HEK293 (cell line): ENCODE measurements around the gene SLC9A4.

Source experiments
- CTCF ChIA-PET: fragments of 350-600 bp; formaldehyde crosslinking; extraction: SDS; loops from one replicate; lab custom pipeline; 2021; ENCODE audit warnings: antibody characterized with exemption; lab: Yijun Ruan, JAX
- POLR2A ChIA-PET: fragments of 300-600 bp; formaldehyde crosslinking; extraction: SDS; loops from one replicate; lab custom pipeline; 2020; ENCODE audit warnings: antibody characterized with exemption, inconsistent platforms; lab: Yijun Ruan, JAX
- H3K27ac ChIP-seq: fragments of 200-500 bp; sonication (Bioruptor generic); 2 replicates; pipeline ENCODE4 v1.5.1; 2014; ENCODE audit warnings: low read depth, low read length, control low read depth, inconsistent platforms; ENCODE audit errors: extremely low read depth
- H3K36me3 ChIP-seq, 2 experiments: fragments of 200-500 bp in 1 of 2; sonication (Bioruptor generic) in 1 of 2; 1 replicate in 1 of 2; 2 replicates in 1 of 2; pipeline ENCODE4 v1.5.1; 2014 to 2017; ENCODE audit warnings: inconsistent platforms in 2 of 2, low read length in 2 of 2; ENCODE audit not compliant: control insufficient read depth in 2 of 2, insufficient read depth in 1 of 2
- H3K4me1 ChIP-seq: fragments of 200-500 bp; sonication (Bioruptor generic); 2 replicates; pipeline ENCODE4 v1.5.1; 2014; ENCODE audit warnings: mild to moderate bottlenecking, low read length, inconsistent platforms; ENCODE audit not compliant: control insufficient read depth, insufficient read depth
- H3K4me3 ChIP-seq: 2 replicates; pipeline ENCODE4 v1.5.1; 2011; ENCODE audit warnings: low read depth, mild to moderate bottlenecking, control low read depth, low read length, moderate library complexity
- H3K9me3 ChIP-seq: fragments of 200-500 bp; sonication (Bioruptor generic); 2 replicates; pipeline ENCODE4 v1.5.1; 2014; ENCODE audit warnings: low read depth, low read length, inconsistent platforms; ENCODE audit not compliant: control insufficient read depth, insufficient read depth
- EGR2 ChIP-seq: fragments of 450-650 bp; formaldehyde crosslinking; IDR thresholded peaks from 2 replicates; pipeline ENCODE4 v1.5.1; 2016; ENCODE audit warnings: low read depth, missing biosample characterization, missing genetic modification characterization
- GFI1B ChIP-seq: fragments of 450-650 bp; formaldehyde crosslinking; IDR thresholded peaks from 2 replicates; pipeline ENCODE4 v1.5.1; 2016; ENCODE audit warnings: missing biosample characterization, missing genetic modification characterization
- HOXD13 ChIP-seq: sonication (generic); formaldehyde crosslinking; IDR thresholded peaks from 2 replicates; pipeline ENCODE4 v1.8.0; 2022; ENCODE audit warnings: missing genetic modification reagents, borderline replicate concordance
- OVOL3 ChIP-seq: fragments of 450-650 bp; formaldehyde crosslinking; IDR thresholded peaks from 2 replicates; pipeline ENCODE4 v1.5.1; 2016; ENCODE audit warnings: missing biosample characterization, missing genetic modification characterization
- SCRT1 ChIP-seq: fragments of 450-650 bp; formaldehyde crosslinking; IDR thresholded peaks from 2 replicates; pipeline ENCODE4 v1.5.1; 2016; ENCODE audit warnings: missing biosample characterization, missing genetic modification characterization, borderline replicate concordance
- WT1 ChIP-seq: fragments of 450-650 bp; formaldehyde crosslinking; IDR thresholded peaks from 2 replicates; pipeline ENCODE4 v1.5.1; 2016; ENCODE audit warnings: missing biosample characterization, missing genetic modification characterization
- ZBTB21 ChIP-seq: fragments of 450-650 bp; formaldehyde crosslinking; IDR thresholded peaks from 2 replicates; pipeline ENCODE4 v1.5.1; 2017; ENCODE audit warnings: missing biosample characterization, missing genetic modification characterization
- ZBTB8A ChIP-seq: fragments of 450-650 bp; formaldehyde crosslinking; IDR thresholded peaks from 2 replicates; pipeline ENCODE4 v1.5.1; 2016; ENCODE audit warnings: missing biosample characterization, missing genetic modification characterization
- ZEB2 ChIP-seq: fragments of 450-650 bp; formaldehyde crosslinking; IDR thresholded peaks from 2 replicates; pipeline ENCODE4 v1.5.1; 2016; ENCODE audit warnings: missing biosample characterization, missing genetic modification characterization
- ZFP37 ChIP-seq: fragments of 450-650 bp; formaldehyde crosslinking; IDR thresholded peaks from 2 replicates; pipeline ENCODE4 v1.5.1; 2016; ENCODE audit warnings: missing biosample characterization, missing genetic modification characterization
- ZNF114 ChIP-seq: fragments of 450-650 bp; formaldehyde crosslinking; IDR thresholded peaks from 2 replicates; pipeline ENCODE4 v1.5.0; 2017; ENCODE audit warnings: missing biosample characterization, missing genetic modification characterization
- ZNF132 ChIP-seq: fragments of 450-650 bp; formaldehyde crosslinking; IDR thresholded peaks from 2 replicates; pipeline ENCODE4 v1.5.1; 2017; ENCODE audit warnings: missing biosample characterization, missing genetic modification characterization, borderline replicate concordance
- ZNF341 ChIP-seq: fragments of 450-650 bp; formaldehyde crosslinking; IDR thresholded peaks from 2 replicates; pipeline ENCODE4; 2016; ENCODE audit warnings: low read depth, missing biosample characterization, missing genetic modification characterization
- ZNF529 ChIP-seq: fragments of 450-650 bp; formaldehyde crosslinking; IDR thresholded peaks from 2 replicates; pipeline ENCODE4 v1.5.1; 2017; ENCODE audit warnings: missing genetic modification characterization, missing biosample characterization; ENCODE audit not compliant: insufficient replicate concordance
- ZNF561 ChIP-seq: fragments of 450-650 bp; IDR thresholded peaks from 2 replicates; pipeline ENCODE4 v1.5.1; 2018; ENCODE audit warnings: missing biosample characterization, missing genetic modification characterization, borderline replicate concordance
- ZNF600 ChIP-seq: fragments of 450-650 bp; formaldehyde crosslinking; IDR thresholded peaks from 2 replicates; pipeline ENCODE4 v1.5.1; 2016; ENCODE audit warnings: missing biosample characterization, missing genetic modification characterization
- ZNF660 ChIP-seq: fragments of 450-650 bp; IDR thresholded peaks from 2 replicates; pipeline ENCODE4 v1.5.1; 2018; ENCODE audit warnings: missing biosample characterization, mild to moderate bottlenecking, missing genetic modification characterization
- ZNF837 ChIP-seq: fragments of 450-650 bp; formaldehyde crosslinking; IDR thresholded peaks from 2 replicates; pipeline ENCODE4 v1.5.1; 2016; ENCODE audit warnings: missing biosample characterization, missing genetic modification characterization
- ZSCAN16 ChIP-seq: fragments of 450-650 bp; formaldehyde crosslinking; IDR thresholded peaks from 2 replicates; pipeline ENCODE4 v1.5.1; 2016; ENCODE audit warnings: missing biosample characterization, missing genetic modification characterization
- TF ChIP-seq, protein P1 (sequence below): fragments of 450-650 bp; formaldehyde crosslinking; IDR thresholded peaks from 2 replicates; pipeline ENCODE4 v1.5.1; 2016; ENCODE audit warnings: missing biosample characterization, missing genetic modification characterization
- TF ChIP-seq, protein P2 (sequence below): fragments of 450-650 bp; formaldehyde crosslinking; IDR thresholded peaks from 2 replicates; pipeline ENCODE4 v1.5.1; 2016; ENCODE audit warnings: missing biosample characterization, missing genetic modification characterization
- TF ChIP-seq, protein P3 (sequence below): fragments of 450-650 bp; formaldehyde crosslinking; IDR thresholded peaks from 2 replicates; pipeline ENCODE4 v1.5.1; 2016; ENCODE audit warnings: missing biosample characterization, missing genetic modification characterization, borderline replicate concordance

SLC9A4 gene

DNA sequence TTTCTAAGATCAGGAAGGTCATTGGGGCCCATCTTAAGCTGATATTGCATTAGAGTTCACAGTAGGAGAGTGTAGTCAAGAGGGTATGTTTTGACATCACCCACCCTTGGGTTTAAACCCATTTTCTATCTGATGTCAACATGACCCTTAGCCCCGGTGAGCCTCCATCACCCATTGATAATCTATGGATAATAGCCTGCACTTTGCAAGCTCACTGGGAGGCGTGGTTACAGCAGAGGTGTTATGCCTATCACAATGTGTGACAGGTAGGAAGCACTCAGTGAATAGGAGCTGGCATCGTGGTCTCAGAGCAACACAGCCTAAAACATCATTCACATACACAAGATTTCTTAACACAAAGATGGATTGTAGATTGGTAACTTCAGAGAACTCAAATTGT, 28.8 kb upstream of the SLC9A4 start (continued):
- TF ChIP-seq, protein P1, sequence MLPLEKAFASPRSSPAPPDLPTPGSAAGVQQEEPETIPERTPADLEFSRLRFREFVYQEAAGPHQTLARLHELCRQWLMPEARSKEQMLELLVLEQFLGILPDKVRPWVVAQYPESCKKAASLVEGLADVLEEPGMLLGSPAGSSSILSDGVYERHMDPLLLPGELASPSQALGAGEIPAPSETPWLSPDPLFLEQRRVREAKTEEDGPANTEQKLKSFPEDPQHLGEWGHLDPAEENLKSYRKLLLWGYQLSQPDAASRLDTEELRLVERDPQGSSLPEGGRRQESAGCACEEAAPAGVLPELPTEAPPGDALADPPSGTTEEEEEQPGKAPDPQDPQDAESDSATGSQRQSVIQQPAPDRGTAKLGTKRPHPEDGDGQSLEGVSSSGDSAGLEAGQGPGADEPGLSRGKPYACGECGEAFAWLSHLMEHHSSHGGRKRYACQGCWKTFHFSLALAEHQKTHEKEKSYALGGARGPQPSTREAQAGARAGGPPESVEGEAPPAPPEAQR: no peak
- TF ChIP-seq ZNF114 (tag by site-specific recombination): no peak
- TF ChIP-seq ZNF529 (tag by site-specific recombination): no peak
- TF ChIP-seq, all 188 proteins: peak for 0

DNA sequence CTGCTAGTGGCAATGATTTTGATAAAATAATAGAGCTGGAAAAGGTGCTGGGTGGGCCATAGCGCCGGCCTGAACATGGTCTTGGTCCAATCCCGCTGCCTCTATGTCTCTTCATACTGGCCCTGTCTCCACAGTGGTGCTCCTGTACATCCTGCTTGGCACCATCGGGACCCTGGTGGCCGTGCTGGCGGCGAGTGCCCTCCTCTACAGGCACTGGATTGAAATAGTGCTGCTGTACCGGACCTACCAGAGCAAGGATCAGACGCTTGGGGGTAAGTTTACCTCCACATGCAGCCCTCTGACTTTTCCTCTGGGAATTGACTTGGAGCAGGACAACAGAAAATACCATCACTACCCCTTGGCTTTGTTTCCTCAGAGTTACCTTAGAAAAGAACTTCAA, 26.1 kb upstream of the SLC9A4 start:
- TF ChIP-seq ZNF561 (tag by site-specific recombination): no peak
- no peak for TF ChIP-seq ZSCAN16 (tag by site-specific recombination)
- no peak for TF ChIP-seq ZNF341 (tag by site-specific recombination)
- TF ChIP-seq ZBTB8A (tag by site-specific recombination): no peak
- TF ChIP-seq OVOL3: no peak
- no peak for TF ChIP-seq ZNF600 (tag by site-specific recombination)
- no peak for TF ChIP-seq EGR2 (tag by site-specific recombination)
- TF ChIP-seq, protein P2, sequence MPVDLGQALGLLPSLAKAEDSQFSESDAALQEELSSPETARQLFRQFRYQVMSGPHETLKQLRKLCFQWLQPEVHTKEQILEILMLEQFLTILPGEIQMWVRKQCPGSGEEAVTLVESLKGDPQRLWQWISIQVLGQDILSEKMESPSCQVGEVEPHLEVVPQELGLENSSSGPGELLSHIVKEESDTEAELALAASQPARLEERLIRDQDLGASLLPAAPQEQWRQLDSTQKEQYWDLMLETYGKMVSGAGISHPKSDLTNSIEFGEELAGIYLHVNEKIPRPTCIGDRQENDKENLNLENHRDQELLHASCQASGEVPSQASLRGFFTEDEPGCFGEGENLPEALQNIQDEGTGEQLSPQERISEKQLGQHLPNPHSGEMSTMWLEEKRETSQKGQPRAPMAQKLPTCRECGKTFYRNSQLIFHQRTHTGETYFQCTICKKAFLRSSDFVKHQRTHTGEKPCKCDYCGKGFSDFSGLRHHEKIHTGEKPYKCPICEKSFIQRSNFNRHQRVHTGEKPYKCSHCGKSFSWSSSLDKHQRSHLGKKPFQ (tag by site-specific recombination): no peak
- TF ChIP-seq, protein P1: no peak
- no peak for TF ChIP-seq ZBTB21 (tag by site-specific recombination)
- TF ChIP-seq HOXD13 (CRISPR knock-in tag): no peak
- TF ChIP-seq ZNF837 (tag by site-specific recombination): no peak
- TF ChIP-seq ZNF660: no peak
- no peak for TF ChIP-seq ZEB2 (tag by site-specific recombination)
- TF ChIP-seq, protein P3, sequence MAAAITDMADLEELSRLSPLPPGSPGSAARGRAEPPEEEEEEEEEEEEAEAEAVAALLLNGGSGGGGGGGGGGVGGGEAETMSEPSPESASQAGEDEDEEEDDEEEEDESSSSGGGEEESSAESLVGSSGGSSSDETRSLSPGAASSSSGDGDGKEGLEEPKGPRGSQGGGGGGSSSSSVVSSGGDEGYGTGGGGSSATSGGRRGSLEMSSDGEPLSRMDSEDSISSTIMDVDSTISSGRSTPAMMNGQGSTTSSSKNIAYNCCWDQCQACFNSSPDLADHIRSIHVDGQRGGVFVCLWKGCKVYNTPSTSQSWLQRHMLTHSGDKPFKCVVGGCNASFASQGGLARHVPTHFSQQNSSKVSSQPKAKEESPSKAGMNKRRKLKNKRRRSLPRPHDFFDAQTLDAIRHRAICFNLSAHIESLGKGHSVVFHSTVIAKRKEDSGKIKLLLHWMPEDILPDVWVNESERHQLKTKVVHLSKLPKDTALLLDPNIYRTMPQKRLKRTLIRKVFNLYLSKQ (tag by site-specific recombination): no peak
- TF ChIP-seq WT1 (tag by site-specific recombination): no peak
- no peak for TF ChIP-seq ZNF132
- no peak for TF ChIP-seq SCRT1 (tag by site-specific recombination)
- no peak for TF ChIP-seq ZFP37 (tag by site-specific recombination)
- TF ChIP-seq GFI1B (tag by site-specific recombination): no peak
- ChIA-PET CTCF (interaction anchor here (0.6 to 2.0 kb wide), 6 partner anchors 9 to 427 kb away, joined by 3 to 13 read pairs (median 4); no protein-coding TSS in a partner anchor), POLR2A (no interaction called here)
- Histone ChIP-seq H3K4me1 (no peaks in the 10 kb centered on the region), H3K36me3 (no peaks in the 10 kb centered on the region), H3K27ac (no peak overlapping the region), H3K9me3 (no peaks in the 10 kb centered on the region), H3K4me3 (no peak overlapping the region)
